MCF 10A (cell line): ENCODE data around the gene GPR137C. TPM values are rescaled to one million over a fixed set of nuclear protein-coding genes. Genes with fewer than 3 reads are reported as not detected.

Experiments
- BruUV-seq: library from RNA; stranded (reverse); fragments of 400-500 nt; replicated peaks from 2 replicates; lab custom pipeline; 2021; lab: Mats Ljungman, UMichigan
- CTCF ChIA-PET: fragments of 300-600 bp; sonication (Branson Sonifier 250); formaldehyde crosslinking; extraction: SDS; loops from one replicate; lab custom pipeline; 2021; ENCODE audit warnings: antibody characterized with exemption, inconsistent platforms; lab: Yijun Ruan, JAX
- POLR2A ChIA-PET: fragments of 300-600, 350-650 bp; sonication (Branson Sonifier 250); formaldehyde crosslinking; extraction: SDS; loops from one replicate; lab custom pipeline; 2020; ENCODE audit warnings: antibody characterized with exemption, inconsistent platforms; lab: Yijun Ruan, JAX
- DNase-seq: peaks from one replicate; pipeline ENCODE4 v3.0.0-alpha.2; 2018; ENCODE audit not compliant: unreplicated experiment
- H3K27ac Mint-ChIP-seq: one replicate; pipeline ENCODE4 v1.8.0; 2022; ENCODE audit warnings: mild to moderate bottlenecking, low read depth, mixed read lengths; ENCODE audit not compliant: unreplicated experiment
- H3K27me3 Mint-ChIP-seq: one replicate; pipeline ENCODE4 v1.8.0; 2022; ENCODE audit warnings: mixed read lengths; ENCODE audit not compliant: insufficient read depth, unreplicated experiment
- H3K36me3 Mint-ChIP-seq: one replicate; pipeline ENCODE4 v1.8.0; 2022; ENCODE audit warnings: mild to moderate bottlenecking, moderate library complexity, mixed read lengths; ENCODE audit not compliant: insufficient read depth, unreplicated experiment
- H3K4me1 Mint-ChIP-seq: one replicate; pipeline ENCODE4 v1.8.0; 2022; ENCODE audit warnings: mixed read lengths; ENCODE audit not compliant: insufficient read depth, unreplicated experiment
- H3K4me3 Mint-ChIP-seq: one replicate; pipeline ENCODE4 v1.8.0; 2022; ENCODE audit warnings: mild to moderate bottlenecking, moderate library complexity, mixed read lengths; ENCODE audit not compliant: unreplicated experiment
- H3K9me3 Mint-ChIP-seq: one replicate; pipeline ENCODE4 v1.8.0; 2022; ENCODE audit warnings: mixed read lengths; ENCODE audit not compliant: unreplicated experiment
- CTCF ChIP-seq: fragments of 200-600 bp; IDR thresholded peaks from one replicate; pipeline ENCODE4 v1.8.0; 2022; ENCODE audit warnings: antibody characterized with exemption, mild to moderate bottlenecking; ENCODE audit not compliant: unreplicated experiment
- intact Hi-C: fragments of 100-400 bp; cut with micrococcal nuclease; formaldehyde crosslinking; loops from 2 replicates; pipeline ENCODE4 v1.14.1; 2022
- total RNA-seq: library from RNA; stranded (reverse); gene quantifications from 2 replicates; pipeline ENCODE4 v1.2.3, GENCODE V29; 2022

GPR137C gene
- total RNA-seq, 1 experiment from 2014 or later = not detected

GRCh38 chr14:52686176-52686575, 133.5 kb downstream of the GPR137C start:
- H3K27ac Mint-ChIP-seq = no peak overlapping the region
- ChIA-PET POLR2A (interaction anchor here (1.0 to 1.1 kb wide), 2 partner anchors 17 to 132 kb away, joined by 3 to 4 read pairs; no protein-coding TSS in a partner anchor), CTCF (no interaction called here)
- H3K27me3 Mint-ChIP-seq = no peaks in the 10 kb centered on the region
- DNase-seq = no peak
- H3K9me3 Mint-ChIP-seq = no peaks in the 10 kb centered on the region
- H3K4me3 Mint-ChIP-seq = no peak overlapping the region
- no peak for TF ChIP-seq CTCF
- intact Hi-C loops = no loop called here
- BruUV-seq = no TSS peak
- peaks cover 19% of the 10 kb centered on the region for H3K4me1 Mint-ChIP-seq
- peaks cover 9% of the 10 kb centered on the region for H3K36me3 Mint-ChIP-seq

Other genes starting within 250 kb of the GPR137C start
- gene PTGER2, start 238.5 kb upstream of the GPR137C start, total RNA-seq = 0.12 TPM in 2 replicates
- 2.2 and 3.8 TPM in 2 replicates for gene TXNDC16, start 331 bp upstream of the GPR137C start, total RNA-seq
- 52.0 and 55.5 TPM in 2 replicates for gene ERO1A, start 142.7 kb downstream of the GPR137C start, total RNA-seq
- gene PSMC6, start 154.4 kb downstream of the GPR137C start, total RNA-seq = 83.9 and 90.0 TPM in 2 replicates
- gene STYX, start 177.3 kb downstream of the GPR137C start, total RNA-seq = 15.5 and 16.3 TPM in 2 replicates
- gene GNPNAT1, start 238.8 kb downstream of the GPR137C start, total RNA-seq = 39.2 and 58.8 TPM in 2 replicates